ENCODE data around the gene LHFPL2. TPM values are rescaled to one million over a fixed set of nuclear protein-coding genes. Genes with fewer than 3 reads are reported as not detected.
A peak's percentile ranks its signal among the peaks of the same experiment; 100 is the strongest.

Gene LHFPL2
- total and polyA plus RNA-seq, 9 donors: 20.3 to 45.1 (median 27.9) TPM

DNA sequence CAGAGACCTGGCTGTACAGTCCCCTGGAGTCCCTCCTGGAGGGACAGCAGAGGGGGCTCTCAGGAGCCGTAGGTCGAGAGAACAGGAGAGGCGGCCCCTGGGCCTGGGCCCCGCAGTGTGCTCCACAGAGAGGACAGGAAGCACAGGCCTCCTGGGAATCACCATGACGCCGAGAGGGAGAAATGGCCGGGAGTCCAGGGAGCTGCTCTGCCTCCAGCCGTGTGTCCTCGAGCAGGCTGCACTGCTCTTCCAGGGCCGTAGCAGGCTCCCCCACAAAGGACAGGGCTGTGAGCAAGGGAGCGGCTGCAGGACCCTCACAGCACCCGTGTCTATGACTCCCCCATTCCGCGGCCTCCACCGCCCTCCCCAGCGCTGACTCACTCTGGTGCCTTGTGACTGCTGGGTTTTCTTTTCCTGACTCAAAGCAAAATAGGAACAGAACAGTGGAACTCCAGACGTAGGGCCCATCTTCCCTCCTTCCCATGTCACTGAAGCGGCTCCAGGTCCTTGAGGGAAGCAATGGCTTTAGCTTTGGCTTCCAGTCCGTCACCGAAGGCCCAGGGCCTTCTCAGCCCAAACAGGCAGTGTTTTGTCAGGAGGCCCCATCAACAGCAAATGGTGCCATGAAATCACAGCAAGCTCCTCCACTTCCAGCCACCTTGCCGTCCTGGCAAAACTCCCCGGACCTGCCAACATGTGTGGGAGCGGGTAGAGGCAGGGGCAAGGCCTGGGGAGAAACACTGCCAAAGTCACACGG is 114.2 kb downstream of the LHFPL2 start:
- Histone ChIP-seq H3K9me3 (no peaks in the 10 kb centered on the region), H3K36me3 (no peaks in the 10 kb centered on the region), H3K4me1 (ENCODE audit: insufficient read depth) (peaks cover 3% of the 10 kb centered on the region), H3K4me3 (no peak overlapping the region), H3K27me3 (no peaks in the 10 kb centered on the region), H3K27ac (no peak overlapping the region)
- intact Hi-C loops (cut with DNase I): loop anchor here in 1 of 4 donors (10.0 kb wide), 1 partner anchor 390 kb away; no protein-coding TSS in a partner anchor
- DNase-seq: peak in 1 of 5 donors; percentile 48
- WGBS, 3 donors: 65 to 76% (median 69%) methylated on average over 24 of the region's 24 CpGs
- TF ChIP-seq EP300 (IDR thresholded peaks at IDR 0.05) (no peak), POLR2A (IDR thresholded peaks at IDR 0.05) (no peak)
- TF ChIP-seq, protein P1, sequence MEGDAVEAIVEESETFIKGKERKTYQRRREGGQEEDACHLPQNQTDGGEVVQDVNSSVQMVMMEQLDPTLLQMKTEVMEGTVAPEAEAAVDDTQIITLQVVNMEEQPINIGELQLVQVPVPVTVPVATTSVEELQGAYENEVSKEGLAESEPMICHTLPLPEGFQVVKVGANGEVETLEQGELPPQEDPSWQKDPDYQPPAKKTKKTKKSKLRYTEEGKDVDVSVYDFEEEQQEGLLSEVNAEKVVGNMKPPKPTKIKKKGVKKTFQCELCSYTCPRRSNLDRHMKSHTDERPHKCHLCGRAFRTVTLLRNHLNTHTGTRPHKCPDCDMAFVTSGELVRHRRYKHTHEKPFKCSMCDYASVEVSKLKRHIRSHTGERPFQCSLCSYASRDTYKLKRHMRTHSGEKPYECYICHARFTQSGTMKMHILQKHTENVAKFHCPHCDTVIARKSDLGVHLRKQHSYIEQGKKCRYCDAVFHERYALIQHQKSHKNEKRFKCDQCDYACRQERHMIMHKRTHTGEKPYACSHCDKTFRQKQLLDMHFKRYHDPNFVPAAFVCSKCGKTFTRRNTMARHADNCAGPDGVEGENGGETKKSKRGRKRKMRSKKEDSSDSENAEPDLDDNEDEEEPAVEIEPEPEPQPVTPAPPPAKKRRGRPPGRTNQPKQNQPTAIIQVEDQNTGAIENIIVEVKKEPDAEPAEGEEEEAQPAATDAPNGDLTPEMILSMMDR (IDR thresholded peaks at IDR 0.05): no peak

DNA sequence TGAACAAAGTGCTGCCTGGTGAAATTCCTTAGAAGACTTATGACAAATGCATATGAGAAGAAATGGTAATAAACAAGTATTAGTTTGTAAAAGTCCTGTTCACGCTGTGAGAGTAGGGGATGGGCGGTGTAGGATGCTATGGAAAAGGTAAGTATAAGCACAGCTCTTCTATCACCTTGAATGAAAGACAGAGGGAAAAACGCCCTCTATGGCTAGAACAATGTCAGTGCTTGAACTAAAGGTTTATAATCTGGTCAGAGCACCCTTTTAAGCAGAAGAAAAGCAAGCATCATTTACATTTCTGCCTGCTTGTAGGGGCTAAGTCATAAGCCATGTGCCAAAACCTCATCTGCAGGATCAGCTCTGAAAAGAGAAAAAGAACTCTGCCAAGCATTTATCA is 115.2 kb downstream of the LHFPL2 start:
- 79 to 87% (median 82%) methylated on average over 3 of the region's 3 CpGs for WGBS, 3 donors
- Histone ChIP-seq H3K9me3 (no peaks in the 10 kb centered on the region), H3K27me3 (no peaks in the 10 kb centered on the region), H3K4me1 (ENCODE audit: insufficient read depth) (peaks cover 3% of the 10 kb centered on the region), H3K4me3 (no peak overlapping the region), H3K36me3 (no peaks in the 10 kb centered on the region), H3K27ac (no peak overlapping the region)
- intact Hi-C loops (cut with DNase I): loop anchor here in 1 of 4 donors (10.0 kb wide), 1 partner anchor 391 kb away; no protein-coding TSS in a partner anchor
- TF ChIP-seq POLR2A (IDR thresholded peaks at IDR 0.05): no peak
- TF ChIP-seq EP300 (IDR thresholded peaks at IDR 0.05): no peak
- TF ChIP-seq, protein P1 (IDR thresholded peaks at IDR 0.05): no peak
- no peak for DNase-seq

DNA sequence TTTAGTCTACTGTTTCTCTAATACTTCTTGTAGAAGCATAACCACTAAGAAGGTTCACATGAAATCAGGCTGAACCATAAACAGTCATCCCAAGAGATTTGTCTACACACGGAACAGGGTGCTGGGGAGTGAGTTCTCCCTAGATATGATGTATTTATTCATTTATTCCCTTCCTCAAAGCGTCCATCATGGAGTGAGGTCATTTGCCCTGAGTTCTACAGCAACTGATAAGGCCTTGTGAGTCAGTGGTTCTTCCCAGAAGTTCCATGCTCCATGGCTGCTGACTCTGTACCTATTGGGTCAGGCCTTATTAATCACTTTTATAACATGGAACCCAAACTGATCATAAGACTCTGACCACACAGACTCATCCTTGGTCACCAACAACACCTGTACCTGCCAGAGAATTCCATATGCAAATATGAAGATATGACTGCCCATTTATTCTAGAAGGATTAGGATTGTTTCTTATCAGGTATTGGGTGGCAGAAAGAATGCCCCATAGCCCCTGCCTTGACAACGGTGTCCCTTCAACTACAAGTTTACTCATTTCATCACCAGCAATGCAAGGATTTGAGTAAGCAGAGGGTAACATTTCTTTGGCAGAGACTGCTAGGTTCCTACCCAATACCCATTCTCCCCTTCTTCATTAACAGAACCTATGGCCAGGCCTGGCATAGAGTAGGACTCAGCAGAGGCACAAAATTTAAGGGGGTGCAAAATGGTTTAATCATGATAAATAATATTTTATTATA is 118.1 kb downstream of the LHFPL2 start:
- peaks cover 13% of the 10 kb centered on the region for H3K4me1 ChIP-seq (ENCODE audit: insufficient read depth)
- WGBS, 3 donors: 51 to 54% (median 53%) methylated on average over 3 of the region's 3 CpGs
- TF ChIP-seq, protein P1 (IDR thresholded peaks at IDR 0.05): no peak
- no peak for TF ChIP-seq POLR2A (IDR thresholded peaks at IDR 0.05)
- no peak for TF ChIP-seq EP300 (IDR thresholded peaks at IDR 0.05)

DNA sequence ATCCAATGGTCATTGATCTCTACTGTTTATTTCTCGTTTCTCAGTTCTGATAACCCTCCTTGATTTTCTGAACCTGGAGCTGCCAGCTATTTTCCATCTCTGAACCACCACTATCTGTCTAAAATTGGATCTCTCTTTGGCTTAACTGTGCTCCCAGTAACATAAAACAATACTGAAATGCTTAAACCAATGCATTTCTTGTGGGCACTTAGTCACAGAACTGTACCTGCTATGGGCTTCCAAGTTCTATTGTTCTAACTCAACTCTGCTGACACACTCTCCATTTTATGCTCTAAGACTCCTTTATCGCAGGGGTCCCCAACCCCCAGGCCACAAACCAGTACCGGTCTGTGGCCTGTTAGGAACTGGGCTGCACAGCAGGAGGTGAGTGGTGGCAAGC is 120.6 kb downstream of the LHFPL2 start:
- intact Hi-C loops (cut with DNase I): no loop called here
- H3K36me3 ChIP-seq: no peaks in the 10 kb centered on the region
- WGBS, 3 donors: 74 to 77% (median 75%) methylated on average over 3 of the region's 3 CpGs
- DNase-seq: no peak
- no peaks in the 10 kb centered on the region for H3K9me3 ChIP-seq
- peak overlapping the region in 1 of 2 donors; percentile 42 for H3K27ac ChIP-seq
- no peaks in the 10 kb centered on the region for H3K27me3 ChIP-seq
- peaks cover 21% of the 10 kb centered on the region for H3K4me1 ChIP-seq (ENCODE audit: insufficient read depth)
- no peak overlapping the region for H3K4me3 ChIP-seq
- TF ChIP-seq, protein P1 (IDR thresholded peaks at IDR 0.05): no peak
- TF ChIP-seq EP300 (IDR thresholded peaks at IDR 0.05) (no peak), POLR2A (IDR thresholded peaks at IDR 0.05) (no peak)

More for the DNA sequence above, 118.1 kb downstream of the LHFPL2 start:
- intact Hi-C loops (cut with DNase I): loop anchor here in 1 of 4 donors (10.0 kb wide), 1 partner anchor 394 kb away; no protein-coding TSS in a partner anchor
- Histone ChIP-seq H3K9me3 (no peaks in the 10 kb centered on the region), H3K36me3 (no peaks in the 10 kb centered on the region), H3K27ac (no peak overlapping the region), H3K4me3 (no peak overlapping the region), H3K27me3 (no peaks in the 10 kb centered on the region)
- no peak for DNase-seq
